Suppressor macrophage treated with lipopolysaccharide for 1 hour (primary cell): ENCODE data around the gene HSF2BP.
A peak's percentile ranks its signal among the peaks of the same experiment; 100 is the strongest.
"Not testable (repeated sequence)": the region's sequence is repeated elsewhere in the genome, so short reads cannot be mapped to it uniquely, and the experiment has no call there.

Experiments
- DNase-seq, 3 donors: peaks; one replicate each; pipeline ENCODE4 v3.0.0-alpha.2; 2020 to 2022

The HSF2BP gene

GRCh38 chr21:43659136-43660000 is at the start of gene HSF2BP, which contains the start of gene RRP1B:
TSS of gene HSF2BP (minus strand) at chr21:43659488. CDS start at chr21:43658096, 1,392 bp downstream.
TSS of gene RRP1B (plus strand) at chr21:43659560. CDS start at chr21:43659665, 105 bp downstream.
- DNase-seq, result peak; percentile 89 to 96 (median 94)

- no peak for DNase-seq
Measured at GRCh38 chr21:43708745-43709381, 49.6 kb upstream of the HSF2BP start.

GRCh38 chr21:43707462-43707861 is 48.2 kb upstream of the HSF2BP start:
- no peak for DNase-seq

GRCh38 chr21:43703035-43703880 is 44.0 kb upstream of the HSF2BP start:
- DNase-seq, result peak in 2 of 3 donors; percentile 34 to 55

- DNase-seq, result no peak
Measured at GRCh38 chr21:43702785-43703034, 43.4 kb upstream of the HSF2BP start.

- DNase-seq, result no peak
Measured at GRCh38 chr21:43701936-43702784, 42.9 kb upstream of the HSF2BP start.

GRCh38 chr21:43699933-43700599 is 40.8 kb upstream of the HSF2BP start:
- DNase-seq, result no peak

GRCh38 chr21:43699492-43699777 is 40.1 kb upstream of the HSF2BP start:
- DNase-seq, result not testable (repeated sequence)

GRCh38 chr21:43697758-43698643 is 38.7 kb upstream of the HSF2BP start:
- DNase-seq, result no peak

GRCh38 chr21:43696214-43696613 is 36.9 kb upstream of the HSF2BP start:
- no peak for DNase-seq

GRCh38 chr21:43694437-43695079 is 35.3 kb upstream of the HSF2BP start:
- no peak for DNase-seq

- DNase-seq, result no peak
Measured at GRCh38 chr21:43693981-43694380, 34.7 kb upstream of the HSF2BP start.

- no peak for DNase-seq
Measured at GRCh38 chr21:43692949-43693348, 33.7 kb upstream of the HSF2BP start.

GRCh38 chr21:43691801-43692200 is 32.5 kb upstream of the HSF2BP start:
- DNase-seq, result no peak

- DNase-seq, result peak; percentile 40 to 51 (median 42)
Measured at GRCh38 chr21:43691086-43691795, 32.0 kb upstream of the HSF2BP start.

- DNase-seq, result no peak
Measured at GRCh38 chr21:43690346-43690745, 31.1 kb upstream of the HSF2BP start.

- DNase-seq, result no peak
Measured at GRCh38 chr21:43689556-43690337, 30.5 kb upstream of the HSF2BP start.

- DNase-seq, result no peak
Measured at GRCh38 chr21:43688906-43689305, 29.6 kb upstream of the HSF2BP start.
